ENCODE results near the gene PCBP3.

DNA sequence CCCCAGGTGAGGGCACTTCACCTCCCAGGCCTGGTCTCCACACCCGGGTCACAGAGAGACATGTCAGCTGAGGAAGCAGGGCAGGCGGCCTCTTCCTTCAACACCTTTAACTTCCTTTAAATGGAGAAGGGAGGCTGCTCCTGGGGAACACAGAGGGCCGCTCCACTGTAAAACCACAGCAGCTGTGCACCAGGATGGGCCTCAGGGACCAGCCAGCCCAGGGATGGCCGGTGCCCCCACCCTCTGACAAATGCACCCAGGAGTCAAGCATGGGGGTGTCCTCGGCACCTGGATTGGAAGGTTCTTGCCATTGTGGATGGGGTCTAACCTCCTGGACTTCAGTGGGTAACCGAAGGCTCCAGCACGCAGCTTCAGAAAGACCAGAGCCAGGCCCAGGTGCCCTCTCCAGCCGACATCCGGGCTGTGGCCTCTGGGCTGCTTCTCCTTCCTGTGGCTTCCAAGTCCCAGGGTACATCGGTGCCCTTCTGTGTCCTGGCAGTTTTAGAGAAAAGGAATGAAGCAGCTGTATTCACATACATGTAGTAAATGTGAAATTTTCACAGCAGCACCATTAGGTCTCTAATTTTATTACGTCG is 216.3 kb downstream of the PCBP3 start:
- no peak for TF ChIP-seq CTCF (IDR thresholded peaks at IDR 0.05)
- TF ChIP-seq POLR2AphosphoS5 (IDR thresholded peaks at IDR 0.05; ENCODE audit: low read depth, low read length) = no peak
- TF ChIP-seq REST (IDR thresholded peaks at IDR 0.05; ENCODE audit: insufficient read depth in 1 of 2, low read depth in 2 of 2, low read length in 1 of 2) = no peak

Measured in Panc1 (cell line).